Stomach (tissue), 9 donors: ENCODE measurements around the gene AKNA. TPM values are rescaled to one million over a fixed set of nuclear protein-coding genes. Genes with fewer than 3 reads are reported as not detected.
A peak's percentile ranks its signal among the peaks of the same experiment; 100 is the strongest.

Experiments
- DNase-seq, 2 donors: peaks; one replicate each; pipeline versions ENCODE4 v3.0.0 to v3.0.0-alpha.2; 2013 to 2019
- H3K27ac ChIP-seq, 5 donors: fragments of 200-600 bp in 4 of 5; sonication (generic) in 4 of 5; one replicate each; pipeline ENCODE4 v1.5.1; 2013 to 2019; ENCODE audit warnings: mild to moderate bottlenecking in 1 of 5, moderate library complexity in 1 of 5
- H3K27me3 ChIP-seq, 3 donors: fragments of 200-600 bp; sonication (generic); one replicate each; pipeline ENCODE4 v1.5.1; 2017 to 2019; ENCODE audit warnings: mixed run types in 1 of 3
- H3K36me3 ChIP-seq, 4 donors: fragments of 200-600 bp; sonication (generic); 1 replicate in 3 of 4; 2 replicates in 1 of 4; pipeline ENCODE4 v1.5.1; 2016 to 2019
- H3K4me1 ChIP-seq, 4 donors: fragments of 200-600 bp; sonication (generic); one replicate each; pipeline ENCODE4 v1.5.1; 2016 to 2019
- H3K4me3 ChIP-seq, 4 donors: fragments of 200-600 bp; sonication (generic) in 3 of 4; one replicate each; pipeline ENCODE4 v1.5.1; 2016 to 2019; ENCODE audit warnings: mild to moderate bottlenecking in 1 of 4
- H3K9me3 ChIP-seq, 4 donors: fragments of 200-600 bp; sonication (generic); one replicate each; pipeline ENCODE4 v1.5.1; 2016 to 2019
- CTCF ChIP-seq, 7 experiments: fragments of 450-650 bp in 4 of 7; fragments of 200-600 bp in 3 of 7; sonication (generic) in 3 of 7; IDR thresholded peaks; one replicate each; pipeline ENCODE4 v1.5.1; 2016 to 2019; ENCODE audit warnings: antibody characterized with exemption in 7 of 7, control low read depth in 2 of 7, mild to moderate bottlenecking in 1 of 7
- EP300 ChIP-seq: sonication (generic); formaldehyde crosslinking; IDR thresholded peaks from one replicate; pipeline ENCODE4 v1.6.1; 2017; ENCODE audit warnings: antibody characterized with exemption
- POLR2A ChIP-seq, 4 donors: fragments of 450-650 bp; IDR thresholded peaks; one replicate each; pipeline ENCODE4 v1.6.1; 2016; ENCODE audit warnings: antibody characterized with exemption in 4 of 4, control low read depth in 2 of 4, mild to moderate bottlenecking in 1 of 4, moderate library complexity in 1 of 4
- POLR2AphosphoS5 ChIP-seq, 3 donors: sonication (generic); formaldehyde crosslinking; IDR thresholded peaks; one replicate each; pipeline ENCODE4 v1.6.1; 2016; ENCODE audit warnings: antibody characterized with exemption in 3 of 3
- WGBS, 5 donors: extraction: QIAGEN DNeasy Blood & Tissue Kit in 3 of 5; methylation state at CpG; one replicate each; pipeline versions ENCODE4 v1.1.5 to v1.1.7; 2013 to 2018; 5-methylcytosine and 5-hydroxymethylcytosine counted together
- intact Hi-C: fragments of 100-400 bp; cut with DNase I; formaldehyde crosslinking; loops from one replicate; pipeline ENCODE4 v1.15.1; 2023; ENCODE audit warnings: low total_unique reads
- polyA plus RNA-seq, 3 donors: library from polyadenylated mRNA; stranded (reverse); fragments of 200-250 nt; gene quantifications; one replicate each; pipeline ENCODE4 v1.2.3, GENCODE V29; 2013
- total RNA-seq, 5 donors: library from RNA; depleted of rRNA; stranded (reverse); fragments of >200 nt; gene quantifications; one replicate each; pipeline versions ENCODE4 v1.1.0 to v1.2.3, GENCODE V29; 2014 to 2016
- donor health status: healthy with polysubstance abuse.
- donor health status: Bipolar disorder and iron deficiency.
- donor health status: healthy.

The AKNA gene
- total and polyA plus RNA-seq, 8 donors: 12.2 to 85.8 (median 16.6) TPM

GRCh38 chr9:114311571-114312512, 75.9 kb downstream of the AKNA start:
- Histone ChIP-seq H3K9me3 (no peaks in the 10 kb centered on the region), H3K27ac (no peak overlapping the region), H3K36me3 (peaks cover 0 to 19% (median 13%) of the 10 kb centered on the region in 4 donors), H3K27me3 (no peaks in the 10 kb centered on the region), H3K4me3 (no peak overlapping the region), H3K4me1 (peaks cover 0 to 8% (median 2%) of the 10 kb centered on the region in 4 donors)
- intact Hi-C loops: no loop called here
- peak; percentile 14 to 24 for DNase-seq
- 85 to 92% (median 90%) methylated on average over 28 of the region's 28 CpGs for WGBS, 5 donors
- TF ChIP-seq CTCF (IDR thresholded peaks at IDR 0.05): no peak
- no peak for TF ChIP-seq POLR2A (IDR thresholded peaks at IDR 0.05)
- no peak for TF ChIP-seq EP300
- TF ChIP-seq POLR2AphosphoS5 (IDR thresholded peaks at IDR 0.05): no peak

- intact Hi-C loops: no loop called here
Measured at GRCh38 chr9:114310471-114311450, 77.0 kb downstream of the AKNA start.

GRCh38 chr9:114309096-114309495, 78.7 kb downstream of the AKNA start:
- Histone ChIP-seq H3K27me3 (no peaks in the 10 kb centered on the region), H3K4me1 (peaks cover 0 to 8% (median 6%) of the 10 kb centered on the region in 4 donors), H3K9me3 (no peaks in the 10 kb centered on the region), H3K4me3 (no peak overlapping the region), H3K36me3 (peaks cover 0 to 20% (median 15%) of the 10 kb centered on the region in 4 donors), H3K27ac (no peak overlapping the region)
- WGBS, 5 donors: 91 to 97% (median 92%) methylated on average over 8 to 13 of the region's 13 CpGs
- TF ChIP-seq EP300 (no peak), POLR2AphosphoS5 (IDR thresholded peaks at IDR 0.05) (no peak), CTCF (IDR thresholded peaks at IDR 0.05) (no peak), POLR2A (IDR thresholded peaks at IDR 0.05) (no peak)
- DNase-seq: peak in 1 of 2 donors; percentile 7
- intact Hi-C loops: no loop called here

More at GRCh38 chr9:114310471-114311450, 77.0 kb downstream of the AKNA start:
- Histone ChIP-seq H3K4me3 (no peak overlapping the region), H3K36me3 (peaks cover 0 to 20% (median 15%) of the 10 kb centered on the region in 4 donors), H3K9me3 (no peaks in the 10 kb centered on the region), H3K4me1 (peaks cover 0 to 9% (median 2%) of the 10 kb centered on the region in 4 donors), H3K27me3 (no peaks in the 10 kb centered on the region), H3K27ac (no peak overlapping the region)
- WGBS, 5 donors: 86 to 89% (median 87%) methylated on average over 22 of the region's 22 CpGs
- peak; percentile 6 to 20 for DNase-seq
- TF ChIP-seq EP300 (no peak), CTCF (IDR thresholded peaks at IDR 0.05) (no peak), POLR2AphosphoS5 (IDR thresholded peaks at IDR 0.05) (no peak), POLR2A (IDR thresholded peaks at IDR 0.05) (no peak)
